ENCODE results near the gene LY6G6F. TPM values are rescaled to one million over a fixed set of nuclear protein-coding genes. Genes with fewer than 3 reads are reported as not detected.

The LY6G6F gene
- total RNA-seq, 2 donors from 2014 or later: not detected

- 91 to 96% methylated on average over 4 of the region's 4 CpGs for WGBS, 2 experiments (ENCODE audit: insufficient coverage in 1 of 2, insufficient read length in 1 of 2)
- Mint-ChIP-seq H3K4me3 (peak overlapping the region; percentile 99), H3K4me1 (peaks cover 42% of the 10 kb centered on the region), H3K27me3 (ENCODE audit: insufficient read depth) (no peaks in the 10 kb centered on the region), H3K36me3 (ENCODE audit: low read depth) (peaks cover 37% of the 10 kb centered on the region), H3K27ac (peak overlapping the region; percentile 93), H3K9me3 (no peaks in the 10 kb centered on the region)
- Histone ChIP-seq H3K27me3 (ENCODE audit: control insufficient read depth, insufficient read depth, low read length, poor library complexity, severe bottlenecking) (no peaks in the 10 kb centered on the region), H3K4me3 (ENCODE audit: low read length) (peak overlapping the region; percentile 98), H3K27ac (ENCODE audit: low read depth, low read length) (no peak overlapping the region), H3K9ac (ENCODE audit: extremely low read depth, low read length, poor library complexity, severe bottlenecking) (no peak overlapping the region), H3K4me1 (ENCODE audit: control insufficient read depth, insufficient read depth, low read length) (peaks cover 15% of the 10 kb centered on the region), H3K9me3 (ENCODE audit: control insufficient read depth, low read length) (no peaks in the 10 kb centered on the region), H3K36me3 (ENCODE audit: control insufficient read depth, insufficient read depth, low read length) (peaks cover 44% of the 10 kb centered on the region)
- DNase-seq: no peak
- no peak for TF ChIP-seq CTCF (conservative IDR thresholded peaks at IDR 0.05)
Observed at GRCh38 chr6:31733734-31734133, 27.1 kb downstream of the LY6G6F start.

- Mint-ChIP-seq H3K4me3 (peak overlapping the region; percentile 99), H3K27ac (peak overlapping the region; percentile 93), H3K4me1 (peaks cover 46% of the 10 kb centered on the region), H3K27me3 (ENCODE audit: insufficient read depth) (no peaks in the 10 kb centered on the region), H3K36me3 (ENCODE audit: low read depth) (peaks cover 32% of the 10 kb centered on the region), H3K9me3 (no peaks in the 10 kb centered on the region)
- H3K36me3 ChIP-seq (ENCODE audit: control insufficient read depth, insufficient read depth, low read length): peaks cover 41% of the 10 kb centered on the region
- peak overlapping the region; percentile 45 for H3K27ac ChIP-seq (ENCODE audit: low read depth, low read length)
- H3K9me3 ChIP-seq (ENCODE audit: control insufficient read depth, low read length): no peaks in the 10 kb centered on the region
- no peak for TF ChIP-seq CTCF (conservative IDR thresholded peaks at IDR 0.05)
- peak overlapping the region; percentile 88 for H3K9ac ChIP-seq (ENCODE audit: extremely low read depth, low read length, poor library complexity, severe bottlenecking)
- H3K4me1 ChIP-seq (ENCODE audit: control insufficient read depth, insufficient read depth, low read length): peaks cover 18% of the 10 kb centered on the region
- no peaks in the 10 kb centered on the region for H3K27me3 ChIP-seq (ENCODE audit: control insufficient read depth, insufficient read depth, low read length, poor library complexity, severe bottlenecking)
- WGBS, 2 experiments (ENCODE audit: insufficient coverage in 1 of 2, insufficient read length in 1 of 2): 16% methylated on average over 2 of the region's 2 CpGs; no CpG with 5 or more reads in 1 of the 2 experiments
- peak overlapping the region; percentile 98 for H3K4me3 ChIP-seq (ENCODE audit: low read length)
- DNase-seq: no peak
Observed at GRCh38 chr6:31734247-31734820, 27.7 kb downstream of the LY6G6F start.

GRCh38 chr6:31734821-31735406 lies 28.2 kb downstream of the LY6G6F start:
- 1% methylated on average over 10 to 18 of the region's 18 CpGs for WGBS, 2 experiments (ENCODE audit: insufficient coverage in 1 of 2, insufficient read length in 1 of 2)
- Mint-ChIP-seq H3K36me3 (ENCODE audit: low read depth) (peaks cover 32% of the 10 kb centered on the region), H3K4me1 (peaks cover 49% of the 10 kb centered on the region), H3K9me3 (no peaks in the 10 kb centered on the region), H3K4me3 (peak overlapping the region; percentile 99), H3K27me3 (ENCODE audit: insufficient read depth) (no peaks in the 10 kb centered on the region), H3K27ac (peak overlapping the region; percentile 93)
- no peaks in the 10 kb centered on the region for H3K27me3 ChIP-seq (ENCODE audit: control insufficient read depth, insufficient read depth, low read length, poor library complexity, severe bottlenecking)
- DNase-seq: peak; percentile 87
- no peaks in the 10 kb centered on the region for H3K9me3 ChIP-seq (ENCODE audit: control insufficient read depth, low read length)
- no peak for TF ChIP-seq CTCF (conservative IDR thresholded peaks at IDR 0.05)
- no peak overlapping the region for H3K27ac ChIP-seq (ENCODE audit: low read depth, low read length)
- H3K4me3 ChIP-seq (ENCODE audit: low read length): peak overlapping the region; percentile 98
- peaks cover 41% of the 10 kb centered on the region for H3K36me3 ChIP-seq (ENCODE audit: control insufficient read depth, insufficient read depth, low read length)
- H3K9ac ChIP-seq (ENCODE audit: extremely low read depth, low read length, poor library complexity, severe bottlenecking): peak overlapping the region; percentile 88
- H3K4me1 ChIP-seq (ENCODE audit: control insufficient read depth, insufficient read depth, low read length): peaks cover 18% of the 10 kb centered on the region

All from endodermal cell (in vitro differentiated cells).